A673 (cell line): Measurements from ENCODE around the gene CAPG.

Source experiments
- CTCF ChIP-seq: fragments of 300-800, 200-600 bp; sonication (generic); conservative IDR thresholded peaks from 2 replicates; pipeline ENCODE4 v1.5.1; 2017; ENCODE audit warnings: low read depth, mild to moderate bottlenecking, antibody characterized with exemption, low read length, moderate library complexity, mixed read lengths
- EZH2 ChIP-seq: fragments of 200-600 bp; sonication (generic); IDR thresholded peaks from 2 replicates; pipeline ENCODE4 v1.6.1; 2017; ENCODE audit warnings: borderline replicate concordance, low read depth, mild to moderate bottlenecking, mixed read lengths, antibody characterized with exemption, low read length; ENCODE audit not compliant: poor library complexity, severe bottlenecking

GRCh38 chr2:85439025-85439472 lies 28.9 kb upstream of the CAPG start:
- no peak for TF ChIP-seq EZH2
- no peak for TF ChIP-seq CTCF
